Neural cell (in vitro differentiated cells): ENCODE results near the gene LARGE1.

Source experiments
- CTCF ChIP-seq: fragments of 450-650 bp; IDR thresholded peaks from 2 replicates; pipeline ENCODE4 v1.5.1; 2014; ENCODE audit warnings: antibody characterized with exemption, mild to moderate bottlenecking, moderate library complexity; ENCODE audit not compliant: poor library complexity, severe bottlenecking
- EP300 ChIP-seq: fragments of 450-650 bp; conservative IDR thresholded peaks from 2 replicates; pipeline ENCODE4 v1.6.1; 2014; ENCODE audit warnings: antibody characterized with exemption, mild to moderate bottlenecking, moderate library complexity; ENCODE audit not compliant: poor library complexity, severe bottlenecking
- MXI1 ChIP-seq: fragments of 450-650 bp; conservative IDR thresholded peaks from 2 replicates; pipeline ENCODE4 v1.6.1; 2014; ENCODE audit warnings: antibody characterized with exemption, mild to moderate bottlenecking; ENCODE audit not compliant: poor library complexity, severe bottlenecking
- POLR2AphosphoS5 ChIP-seq: IDR thresholded peaks from 2 replicates; pipeline ENCODE4 v1.6.1; 2012
- RAD21 ChIP-seq: fragments of 450-650 bp; conservative IDR thresholded peaks from 2 replicates; pipeline ENCODE4 v1.6.1; 2014; ENCODE audit warnings: antibody characterized with exemption, mild to moderate bottlenecking, moderate library complexity
- REST ChIP-seq: IDR thresholded peaks from 2 replicates; pipeline ENCODE4 v1.6.1; 2012; ENCODE audit warnings: borderline replicate concordance
- TAF1 ChIP-seq: IDR thresholded peaks from 2 replicates; pipeline ENCODE4 v1.6.1; 2012; ENCODE audit warnings: low read depth

DNA sequence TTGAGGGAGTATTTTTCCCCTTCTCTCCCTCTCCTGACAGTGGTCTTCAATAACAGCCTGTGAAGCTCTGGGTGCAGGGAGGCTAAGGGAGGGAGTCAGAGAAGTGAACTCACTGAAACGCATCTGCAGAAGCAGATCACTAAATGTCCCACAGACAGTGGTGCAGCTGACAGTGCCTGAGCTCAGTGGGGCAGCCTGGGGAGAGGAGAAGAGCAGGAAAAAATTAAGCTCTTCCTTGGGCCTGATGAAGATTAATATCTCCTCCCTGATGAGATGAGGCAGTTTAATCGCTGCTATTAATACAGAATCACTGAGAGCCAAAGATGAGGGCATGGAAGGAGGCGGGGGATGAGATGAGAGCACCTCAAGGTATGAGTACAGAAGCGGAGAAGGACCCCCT lies 180.8 kb downstream of the LARGE1 start:
- TF ChIP-seq EP300 (no peak), POLR2AphosphoS5 (no peak), CTCF (no peak), RAD21 (no peak), MXI1 (no peak), REST (no peak), TAF1 (no peak)
